Ovary (tissue), 3 donors: ENCODE measurements around the gene TMCC3.

Experiments used
- CTCF ChIP-seq, 3 donors: fragments of 450-650 bp in 2 of 3; fragments of 200-600 bp in 1 of 3; IDR thresholded peaks; one replicate each; pipeline versions ENCODE4 v1.5.1 to v1.8.0; 2016 to 2022; ENCODE audit warnings: antibody characterized with exemption in 3 of 3, mild to moderate bottlenecking in 1 of 3
- POLR2A ChIP-seq: fragments of 450-650 bp; IDR thresholded peaks from one replicate; pipeline ENCODE4 v1.6.1; 2017; ENCODE audit warnings: antibody characterized with exemption, mild to moderate bottlenecking, moderate library complexity
- donor health status: DM: no; HTN: no; CAD: no.

DNA sequence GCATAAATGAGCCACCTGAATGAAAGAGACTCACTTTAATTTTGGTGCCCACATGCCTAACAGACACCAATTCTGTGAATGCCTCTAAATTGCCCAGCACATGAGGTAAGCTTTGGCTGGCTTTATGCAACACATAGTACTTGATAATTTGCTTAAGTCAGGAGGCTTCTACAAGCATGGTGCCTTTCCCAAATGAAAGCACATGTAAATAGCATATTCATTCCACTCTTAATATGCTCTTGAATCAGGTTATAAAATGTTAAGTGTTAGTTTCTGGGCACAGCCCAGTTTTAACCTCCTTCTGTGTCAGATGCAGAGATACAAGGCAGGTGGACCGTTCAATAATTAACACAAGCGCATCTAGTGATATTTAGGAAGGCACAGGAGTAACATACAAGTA, 15.6 kb downstream of the TMCC3 start:
- no peak for TF ChIP-seq CTCF (IDR thresholded peaks at IDR 0.05)
- no peak for TF ChIP-seq POLR2A
